Peyer's patch (tissue), 4 donors: ENCODE measurements around the gene SRSF9.

Experiments used
- CTCF ChIP-seq, 6 experiments: fragments of 450-650 bp in 4 of 6; fragments of 200-600 bp in 2 of 6; sonication (generic) in 1 of 6; IDR thresholded peaks; one replicate each; pipeline ENCODE4 v1.5.1; 2017 to 2019; ENCODE audit warnings: antibody characterized with exemption in 6 of 6, mild to moderate bottlenecking in 3 of 6, moderate library complexity in 1 of 6
- POLR2A ChIP-seq, 2 donors: fragments of 450-650 bp; IDR thresholded peaks; one replicate each; pipeline ENCODE4 v1.5.1; 2017; ENCODE audit warnings: antibody characterized with exemption in 2 of 2, mild to moderate bottlenecking in 2 of 2, moderate library complexity in 2 of 2

- TF ChIP-seq POLR2A (IDR thresholded peaks at IDR 0.05) (peak; percentile 68 to 73), CTCF (IDR thresholded peaks at IDR 0.05) (peak in 1 of 6 experiments; percentile 23)
These were observed 23.4 kb downstream of the SRSF9 start, which contains the start of the genes GATC and TRIAP1 for GRCh38 chr12:120445911-120446843.
